Mammary microvascular endothelial cell (primary cell): ENCODE data around the gene JAM2. TPM values are rescaled to one million over a fixed set of nuclear protein-coding genes. Genes with fewer than 3 reads are reported as not detected.

Experiments used
- total RNA-seq: library from RNA; depleted of rRNA; stranded (reverse); fragments of >200 nt; gene quantifications from 2 replicates; pipeline ENCODE4 v1.2.3, GENCODE V29; 2015

Gene JAM2
- 0.53 and 0.79 TPM in 2 replicates for total RNA-seq

DNA sequence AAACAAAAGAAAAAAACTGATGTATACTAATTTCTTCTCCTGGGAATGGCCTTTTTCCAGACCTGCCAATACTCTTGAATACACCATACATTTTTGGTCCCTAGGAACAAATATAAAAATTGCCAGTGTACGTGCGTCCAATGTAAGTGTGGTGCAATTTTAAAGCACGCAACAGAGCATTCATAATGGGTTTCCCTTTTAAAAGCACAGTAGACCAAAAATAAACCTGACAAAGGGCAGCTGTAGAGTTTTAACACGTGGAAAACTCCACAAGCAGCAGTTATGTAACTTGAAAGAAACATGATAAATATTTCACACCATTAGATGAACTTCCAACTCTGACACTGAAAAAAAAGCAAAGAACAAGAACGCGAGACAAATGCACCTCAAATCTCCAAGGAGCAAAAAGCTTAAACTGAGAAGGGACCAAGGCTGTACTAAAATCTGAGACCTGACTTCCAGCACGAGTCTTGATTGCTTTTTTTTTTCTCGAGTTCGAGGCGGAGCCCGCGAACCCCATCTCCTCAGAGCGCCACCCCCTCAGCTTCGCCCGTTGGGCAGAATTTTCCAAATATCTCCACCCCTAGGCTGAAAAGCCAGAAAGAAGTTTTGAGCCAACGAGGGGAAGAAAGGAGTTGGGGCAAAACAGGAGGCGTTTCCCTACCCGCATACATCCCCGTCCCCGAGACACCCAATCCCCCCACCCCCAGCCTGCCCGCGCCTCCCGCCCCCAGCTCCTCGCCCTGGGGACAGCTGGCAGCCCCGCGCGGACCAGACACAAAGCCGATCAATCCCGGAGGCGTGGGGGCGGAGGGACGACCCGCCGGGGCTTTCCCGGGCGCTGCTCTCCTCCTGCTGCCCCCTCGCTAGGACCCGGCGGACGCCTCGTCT lies at the start of gene JAM2:
Gene JAM2 (plus strand): TSS at position 599 of the 891 bp plus-strand sequence. CDS start 564 bp downstream, outside the sequence.

DNA sequence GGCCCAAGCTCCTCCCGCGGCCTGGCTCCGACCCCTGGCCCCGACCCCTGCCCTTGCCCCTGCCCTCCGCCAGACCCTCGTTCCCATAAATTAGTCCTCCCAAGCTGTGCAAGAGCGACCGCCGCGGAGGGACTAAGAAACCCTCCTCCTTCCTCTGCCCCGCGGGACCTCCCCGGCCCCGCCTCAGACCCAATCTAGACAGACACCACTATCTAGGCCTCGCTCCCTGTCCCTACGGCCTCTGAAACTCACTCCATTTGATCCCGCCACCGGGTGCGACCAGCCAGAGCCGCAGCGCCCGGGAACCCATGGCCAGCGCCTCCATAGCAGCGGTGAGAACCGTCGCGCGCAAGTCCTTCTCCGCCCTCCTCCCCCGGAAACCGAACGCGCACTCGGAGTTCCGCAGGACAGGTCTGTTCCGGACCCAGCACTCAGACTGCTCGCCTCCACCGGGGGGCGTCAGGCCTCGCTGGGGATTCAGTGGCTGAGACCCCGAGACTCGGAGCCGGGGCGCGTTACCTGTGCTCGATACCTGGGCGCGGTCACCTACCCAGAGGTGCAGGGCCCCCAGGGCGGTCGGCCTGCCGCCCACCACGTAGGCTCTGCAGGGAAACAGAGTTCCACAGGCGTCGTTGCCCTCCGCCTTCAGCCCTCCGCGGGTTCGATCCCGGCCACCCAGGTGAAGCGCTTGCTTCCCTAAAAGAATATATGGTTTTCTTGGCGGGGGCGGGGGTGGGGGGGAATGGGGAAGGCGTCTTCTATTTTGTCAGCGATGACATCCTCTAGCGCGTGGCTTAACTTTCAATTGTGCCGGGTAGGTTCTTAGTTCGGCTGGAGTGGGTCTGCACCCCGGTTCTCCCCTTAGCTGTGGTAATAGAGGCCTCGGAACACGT lies 31.7 kb upstream of the JAM2 start, which contains the start of gene MRPL39:
Gene MRPL39 (minus strand): TSS at position 331 of the 893 bp plus-strand sequence. CDS start 6 bp downstream, at position 325.

DNA sequence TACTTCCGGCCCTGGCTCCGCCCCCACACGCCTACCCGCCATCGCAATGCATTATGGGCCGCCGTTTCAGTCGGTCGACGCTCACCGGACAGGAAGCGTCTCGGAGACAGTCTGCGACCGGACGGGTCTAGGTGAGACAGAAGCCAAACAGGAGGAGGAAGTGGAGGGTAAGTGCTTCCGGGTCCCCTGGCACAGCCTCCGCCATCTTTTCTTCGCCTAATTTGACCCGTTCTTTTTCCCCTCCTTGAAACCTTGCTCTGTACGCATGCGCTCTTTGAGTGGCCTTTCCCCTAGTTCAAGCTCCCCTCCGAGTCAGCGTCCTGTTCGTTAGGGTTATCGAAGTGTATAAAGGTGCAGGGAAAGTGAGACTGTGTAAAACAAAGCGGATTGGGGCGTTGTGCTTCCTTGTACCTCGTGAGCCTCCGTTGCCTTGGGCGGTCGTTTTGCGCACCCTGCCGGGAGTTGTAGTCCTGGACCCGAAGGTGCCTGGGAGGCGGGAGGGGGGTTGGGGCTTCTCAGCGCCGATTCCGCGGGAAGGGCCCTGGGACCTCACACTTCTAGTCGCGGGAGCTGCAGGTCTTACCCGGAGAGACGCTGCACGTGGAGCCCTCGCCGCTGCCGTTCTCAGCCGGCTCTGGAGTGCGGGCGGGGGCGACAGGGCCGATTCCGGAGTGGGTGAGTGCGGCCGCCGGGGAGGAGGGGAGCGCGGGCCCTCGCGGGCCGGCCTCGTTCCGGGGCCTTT lies 96.0 kb downstream of the JAM2 start, which contains the start of the genes ATP5PF and GABPA:
Gene ATP5PF (minus strand): TSS at position 1 of the 742 bp plus-strand sequence. CDS start 5,110 bp downstream, outside the sequence.
Gene GABPA (plus strand): TSS at position 69 of the 742 bp plus-strand sequence. CDS start 6,627 bp downstream, outside the sequence.

Other genes starting within 250 kb of the JAM2 start
- gene MRPL39, start 31.8 kb upstream of the JAM2 start, total RNA-seq: 34.0 and 35.8 TPM in 2 replicates
- 113 and 114 TPM in 2 replicates for gene ATP5PF, start 95.6 kb downstream of the JAM2 start, total RNA-seq
- gene GABPA, start 95.7 kb downstream of the JAM2 start, total RNA-seq: 16.1 and 17.5 TPM in 2 replicates